GM12872 (cell line): Measurements from ENCODE around the gene TMEM38A.

Experiments used
- TF ChIP-seq, protein P1 (sequence below): IDR thresholded peaks from 3 replicates; pipeline ENCODE4 v1.5.1; 2011; ENCODE audit warnings: low read depth, mild to moderate bottlenecking, low read length, moderate library complexity; ENCODE audit not compliant: insufficient read depth

Gene TMEM38A

GRCh38 chr19:16654627-16655026, 6.3 kb upstream of the TMEM38A start:
- TF ChIP-seq, protein P1, sequence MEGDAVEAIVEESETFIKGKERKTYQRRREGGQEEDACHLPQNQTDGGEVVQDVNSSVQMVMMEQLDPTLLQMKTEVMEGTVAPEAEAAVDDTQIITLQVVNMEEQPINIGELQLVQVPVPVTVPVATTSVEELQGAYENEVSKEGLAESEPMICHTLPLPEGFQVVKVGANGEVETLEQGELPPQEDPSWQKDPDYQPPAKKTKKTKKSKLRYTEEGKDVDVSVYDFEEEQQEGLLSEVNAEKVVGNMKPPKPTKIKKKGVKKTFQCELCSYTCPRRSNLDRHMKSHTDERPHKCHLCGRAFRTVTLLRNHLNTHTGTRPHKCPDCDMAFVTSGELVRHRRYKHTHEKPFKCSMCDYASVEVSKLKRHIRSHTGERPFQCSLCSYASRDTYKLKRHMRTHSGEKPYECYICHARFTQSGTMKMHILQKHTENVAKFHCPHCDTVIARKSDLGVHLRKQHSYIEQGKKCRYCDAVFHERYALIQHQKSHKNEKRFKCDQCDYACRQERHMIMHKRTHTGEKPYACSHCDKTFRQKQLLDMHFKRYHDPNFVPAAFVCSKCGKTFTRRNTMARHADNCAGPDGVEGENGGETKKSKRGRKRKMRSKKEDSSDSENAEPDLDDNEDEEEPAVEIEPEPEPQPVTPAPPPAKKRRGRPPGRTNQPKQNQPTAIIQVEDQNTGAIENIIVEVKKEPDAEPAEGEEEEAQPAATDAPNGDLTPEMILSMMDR, result no peak

DNA sequence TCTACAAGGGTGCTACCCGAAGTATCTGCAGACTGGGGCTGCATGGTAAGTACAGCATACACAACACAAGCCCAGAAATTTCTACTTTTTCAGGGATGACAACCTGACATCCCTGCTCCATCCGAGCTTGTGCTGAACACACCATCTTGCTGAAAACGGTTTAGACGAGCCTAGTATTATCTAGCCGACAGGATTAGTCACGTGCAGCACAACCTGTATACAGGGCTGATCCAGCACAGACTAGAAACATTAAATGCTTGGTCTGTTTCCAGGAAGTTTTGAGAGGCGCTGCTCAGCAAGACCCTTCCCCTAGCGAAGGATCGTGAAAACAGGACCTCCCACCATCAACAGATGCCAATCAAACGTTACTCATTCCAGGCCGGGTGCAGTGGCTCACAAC, 5.2 kb upstream of the TMEM38A start:
- TF ChIP-seq, protein P1, result no peak

DNA sequence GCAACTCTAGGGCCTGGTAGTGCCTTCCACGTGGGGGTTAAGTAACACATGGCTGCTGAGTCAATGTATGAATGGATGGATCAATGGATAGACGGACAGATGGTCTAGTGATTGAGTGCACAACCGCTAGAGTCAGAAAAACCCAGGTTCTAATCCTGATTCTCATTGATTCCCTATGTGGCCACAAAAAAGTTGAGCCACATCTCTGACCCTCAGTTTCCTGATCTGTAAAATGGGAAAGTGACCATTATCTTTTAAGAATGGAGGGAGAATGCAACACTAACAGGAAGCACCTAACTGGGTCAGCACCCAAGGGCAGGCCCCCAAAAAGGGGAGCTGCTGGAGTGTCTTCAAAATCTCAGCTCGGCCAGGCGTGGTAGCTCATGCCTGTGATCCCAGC, 3.6 kb upstream of the TMEM38A start:
- TF ChIP-seq, protein P1, result no peak

GRCh38 chr19:16659464-16659831, 1.5 kb upstream of the TMEM38A start:
- TF ChIP-seq, protein P1, result no peak

DNA sequence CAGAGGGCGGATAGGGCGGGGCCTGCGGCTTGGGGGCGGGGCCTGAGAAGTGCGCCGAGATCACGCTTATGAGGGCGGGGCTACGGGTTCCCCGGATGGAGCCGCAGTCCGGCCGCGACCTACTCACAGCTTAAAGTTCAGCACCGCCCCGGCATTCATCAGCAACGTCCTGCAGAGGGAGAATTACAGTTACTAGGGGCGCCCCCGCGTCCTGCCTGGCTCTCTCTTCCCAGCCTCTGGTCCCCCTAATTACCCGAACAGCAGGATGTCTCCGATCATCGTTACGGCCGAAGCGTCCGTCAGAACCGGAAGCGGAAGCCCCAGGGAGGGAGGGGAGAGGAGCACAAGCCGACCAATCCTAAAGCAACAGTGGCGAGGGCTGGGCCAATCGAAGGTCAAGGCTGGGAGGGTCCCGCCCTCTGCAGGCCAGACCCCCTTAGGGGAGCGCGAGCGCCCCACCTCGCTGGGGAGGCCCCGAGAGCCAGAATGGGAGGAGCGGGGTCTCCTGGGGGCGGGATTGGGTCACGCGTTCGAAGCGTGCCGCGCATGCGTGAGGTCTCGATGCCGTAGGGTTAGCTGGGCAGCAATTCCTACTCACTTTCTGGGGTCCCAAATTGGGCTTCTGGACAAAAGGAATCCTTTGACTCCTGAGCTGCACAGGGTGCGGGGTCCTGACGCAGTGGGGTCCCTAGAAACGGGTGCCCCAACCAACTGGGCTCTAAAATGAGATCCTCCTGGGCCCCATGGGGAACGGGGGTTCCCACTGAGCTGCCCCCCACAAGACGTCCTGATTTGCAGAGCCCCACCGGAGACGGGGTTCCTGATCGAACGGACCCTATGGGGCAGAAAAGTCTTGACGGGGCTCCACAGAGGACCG, 869 bp upstream of the TMEM38A start, which contains the start of gene SMIM7:
SMIM7 (minus strand) TSS at position 313 of the 877 bp plus-strand sequence; CDS start at position 279, 34 bp downstream.
- TF ChIP-seq, protein P1, result peak; percentile 24; the same call in 1 of the 3 replicates

DNA sequence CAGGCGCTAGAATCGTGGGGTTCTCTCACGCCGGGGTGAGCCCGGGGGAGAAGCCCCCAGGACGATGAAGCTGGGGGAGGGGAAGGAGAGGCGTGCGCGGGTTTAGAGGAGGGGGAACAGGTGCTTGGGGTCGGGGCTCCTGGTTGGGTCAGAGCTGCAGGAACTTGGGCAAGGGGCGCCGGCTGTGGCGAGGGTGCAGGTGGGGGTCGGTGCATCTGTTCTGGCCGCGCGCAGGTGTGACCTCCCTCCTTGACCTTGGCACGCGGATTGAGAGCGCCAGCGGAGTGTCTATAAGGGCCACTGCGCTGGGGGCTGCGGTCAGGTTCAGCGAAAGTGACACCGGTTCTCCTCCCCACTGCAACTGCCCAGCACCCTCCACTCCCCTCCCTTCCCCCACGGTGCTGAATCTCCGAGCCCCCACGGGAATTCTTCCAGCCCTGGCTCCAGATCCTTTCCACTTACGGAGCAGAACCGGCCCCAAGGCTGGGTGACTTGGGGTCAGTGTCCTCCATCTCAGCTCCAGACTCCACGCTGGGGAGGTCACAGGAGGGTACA, 618 bp downstream of the TMEM38A start:
- TF ChIP-seq, protein P1, result no peak

- TF ChIP-seq, protein P1, result no peak
Observed at GRCh38 chr19:16668176-16668575, 7.2 kb downstream of the TMEM38A start.
